Loucy (cell line): ENCODE results near the gene PARP3.

Source experiments
- H2AFZ ChIP-seq: fragments of 200-600 bp; sonication (generic); 2 replicates; pipeline ENCODE4 v1.6.0; 2016; ENCODE audit warnings: antibody characterized with exemption, mild to moderate bottlenecking, low read length, moderate library complexity
- H3F3A ChIP-seq: fragments of 200-600 bp; 2 replicates; pipeline ENCODE4 v1.6.0; 2016; ENCODE audit warnings: antibody characterized with exemption, low read depth, mild to moderate bottlenecking
- H3K27me3 ChIP-seq: fragments of 200-600 bp; sonication (generic); 2 replicates; pipeline ENCODE4 v1.6.1; 2014; ENCODE audit warnings: low read length, mild to moderate bottlenecking; ENCODE audit not compliant: insufficient read depth, poor library complexity, severe bottlenecking
- H3K36me3 ChIP-seq: fragments of 200-600 bp; sonication (generic); 2 replicates; pipeline ENCODE4 v1.6.1; 2016; ENCODE audit warnings: low read length; ENCODE audit not compliant: insufficient read depth
- H3K4me1 ChIP-seq: fragments of 200-600 bp; sonication (generic); 2 replicates; pipeline ENCODE4 v1.5.1; 2014; ENCODE audit warnings: low read length, mild to moderate bottlenecking; ENCODE audit not compliant: insufficient read depth, poor library complexity, severe bottlenecking
- H3K4me2 ChIP-seq: fragments of 200-600 bp; sonication (generic); 2 replicates; pipeline ENCODE4 v1.6.0; 2014; ENCODE audit warnings: antibody characterized with exemption, low read length, low read depth, mild to moderate bottlenecking; ENCODE audit not compliant: poor library complexity, severe bottlenecking
- H3K4me3 ChIP-seq: fragments of 200-600 bp; sonication (generic); 2 replicates; pipeline ENCODE4 v1.5.1; 2014; ENCODE audit warnings: low read length, mild to moderate bottlenecking, mixed read lengths; ENCODE audit not compliant: poor library complexity, severe bottlenecking
- H3K79me2 ChIP-seq: fragments of 200-600 bp; sonication (generic); 2 replicates; pipeline ENCODE4 v1.6.1; 2014; ENCODE audit warnings: low read length; ENCODE audit not compliant: insufficient read depth
- H3K9ac ChIP-seq: fragments of 200-600 bp; sonication (generic); 2 replicates; pipeline ENCODE4 v1.6.0; 2014; ENCODE audit warnings: mild to moderate bottlenecking, low read depth, low read length, moderate library complexity; ENCODE audit not compliant: poor library complexity, severe bottlenecking
- H3K9me2 ChIP-seq: fragments of 200-600 bp; sonication (generic); replicated peaks from 2 replicates; pipeline ENCODE4 v1.6.1; 2016; ENCODE audit warnings: low read depth, low read length, mixed read lengths
- H3K9me3 ChIP-seq: fragments of 200-600 bp; sonication (generic); 2 replicates; pipeline ENCODE4 v1.6.1; 2014; ENCODE audit warnings: mild to moderate bottlenecking, antibody characterized with exemption, low read length, low read depth; ENCODE audit not compliant: insufficient read depth
- H4K20me1 ChIP-seq: fragments of 200-600 bp; sonication (generic); 2 replicates; pipeline ENCODE4 v1.6.0; 2014; ENCODE audit warnings: antibody characterized with exemption, low read length, mild to moderate bottlenecking; ENCODE audit not compliant: insufficient read depth, poor library complexity, severe bottlenecking
- CTCF ChIP-seq: fragments of 200-600 bp; sonication (generic); conservative IDR thresholded peaks from 2 replicates; pipeline ENCODE4 v1.5.1; 2014; ENCODE audit warnings: mild to moderate bottlenecking, antibody characterized with exemption, low read length
- EZH2phosphoT487 ChIP-seq: fragments of 200-600 bp; IDR thresholded peaks from 2 replicates; pipeline ENCODE4 v1.6.1; 2018; ENCODE audit warnings: antibody characterized with exemption, mild to moderate bottlenecking, moderate library complexity, borderline replicate concordance

Gene PARP3

GRCh38 chr3:51944451-51945021, 2.4 kb downstream of the PARP3 start:
- H3K9ac ChIP-seq: peak overlapping the region; percentile 93
- no peaks in the 10 kb centered on the region for H3K9me2 ChIP-seq
- H3F3A ChIP-seq: no peaks in the 10 kb centered on the region
- peaks cover 4% of the 10 kb centered on the region for H4K20me1 ChIP-seq
- peaks cover 19% of the 10 kb centered on the region for H3K79me2 ChIP-seq
- H3K4me3 ChIP-seq: no peak overlapping the region
- H3K4me2 ChIP-seq: no peak overlapping the region
- TF ChIP-seq CTCF: no peak
- TF ChIP-seq EZH2phosphoT487: no peak
- peaks cover 28% of the 10 kb centered on the region for H3K4me1 ChIP-seq
- H3K36me3 ChIP-seq: no peaks in the 10 kb centered on the region
- no peaks in the 10 kb centered on the region for H3K27me3 ChIP-seq
- no peak overlapping the region for H2AFZ ChIP-seq
- H3K9me3 ChIP-seq: no peaks in the 10 kb centered on the region

- no peaks in the 10 kb centered on the region for H3K36me3 ChIP-seq
Measured at GRCh38 chr3:51945031-51945840, 3.1 kb downstream of the PARP3 start.

GRCh38 chr3:51945926-51946705, 4.0 kb downstream of the PARP3 start:
- H4K20me1 ChIP-seq: peaks cover 3% of the 10 kb centered on the region
- no peaks in the 10 kb centered on the region for H3K9me3 ChIP-seq
- H3K36me3 ChIP-seq: no peaks in the 10 kb centered on the region
- no peak overlapping the region for H3K4me2 ChIP-seq
- H3K4me3 ChIP-seq: no peak overlapping the region
- no peak overlapping the region for H3K9ac ChIP-seq
- no peaks in the 10 kb centered on the region for H3K27me3 ChIP-seq
- no peaks in the 10 kb centered on the region for H3F3A ChIP-seq
- H2AFZ ChIP-seq: no peak overlapping the region
- no peaks in the 10 kb centered on the region for H3K9me2 ChIP-seq
- H3K4me1 ChIP-seq: peaks cover 16% of the 10 kb centered on the region
- no peak for TF ChIP-seq EZH2phosphoT487
- TF ChIP-seq CTCF: no peak
- peaks cover 4% of the 10 kb centered on the region for H3K79me2 ChIP-seq

More at GRCh38 chr3:51945031-51945840, 3.1 kb downstream of the PARP3 start:
- Histone ChIP-seq H3K9ac (no peak overlapping the region), H2AFZ (no peak overlapping the region), H3F3A (no peaks in the 10 kb centered on the region), H3K79me2 (peaks cover 13% of the 10 kb centered on the region), H3K9me3 (no peaks in the 10 kb centered on the region), H4K20me1 (peaks cover 4% of the 10 kb centered on the region), H3K27me3 (no peaks in the 10 kb centered on the region), H3K9me2 (no peaks in the 10 kb centered on the region), H3K4me3 (no peak overlapping the region), H3K4me1 (peaks cover 23% of the 10 kb centered on the region), H3K4me2 (no peak overlapping the region)
- TF ChIP-seq EZH2phosphoT487 (no peak), CTCF (no peak)
